ENCODE data around the gene CD79A.

- TF ChIP-seq, protein P1, sequence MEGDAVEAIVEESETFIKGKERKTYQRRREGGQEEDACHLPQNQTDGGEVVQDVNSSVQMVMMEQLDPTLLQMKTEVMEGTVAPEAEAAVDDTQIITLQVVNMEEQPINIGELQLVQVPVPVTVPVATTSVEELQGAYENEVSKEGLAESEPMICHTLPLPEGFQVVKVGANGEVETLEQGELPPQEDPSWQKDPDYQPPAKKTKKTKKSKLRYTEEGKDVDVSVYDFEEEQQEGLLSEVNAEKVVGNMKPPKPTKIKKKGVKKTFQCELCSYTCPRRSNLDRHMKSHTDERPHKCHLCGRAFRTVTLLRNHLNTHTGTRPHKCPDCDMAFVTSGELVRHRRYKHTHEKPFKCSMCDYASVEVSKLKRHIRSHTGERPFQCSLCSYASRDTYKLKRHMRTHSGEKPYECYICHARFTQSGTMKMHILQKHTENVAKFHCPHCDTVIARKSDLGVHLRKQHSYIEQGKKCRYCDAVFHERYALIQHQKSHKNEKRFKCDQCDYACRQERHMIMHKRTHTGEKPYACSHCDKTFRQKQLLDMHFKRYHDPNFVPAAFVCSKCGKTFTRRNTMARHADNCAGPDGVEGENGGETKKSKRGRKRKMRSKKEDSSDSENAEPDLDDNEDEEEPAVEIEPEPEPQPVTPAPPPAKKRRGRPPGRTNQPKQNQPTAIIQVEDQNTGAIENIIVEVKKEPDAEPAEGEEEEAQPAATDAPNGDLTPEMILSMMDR (IDR thresholded peaks at IDR 0.05) = no peak
- TF ChIP-seq POLR2A (IDR thresholded peaks at IDR 0.05) (no peak), POLR2AphosphoS5 (IDR thresholded peaks at IDR 0.05) (no peak)
Observed at GRCh38 chr19:41929536-41930071, 52.5 kb downstream of the CD79A start.
